ENCODE data around the gene PSMA8. TPM values are rescaled to one million over a fixed set of nuclear protein-coding genes. Genes with fewer than 3 reads are reported as not detected.

The PSMA8 gene
- total RNA-seq, 1 donor from 2014 or later = not detected

GRCh38 chr18:26208977-26209376 is 75.3 kb downstream of the PSMA8 start:
- Histone ChIP-seq H3K4me1 (ENCODE audit: insufficient read depth, low read length) (no peaks in the 10 kb centered on the region), H3K9me3 (ENCODE audit: insufficient read depth, low read depth, low read length) (no peaks in the 10 kb centered on the region), H3K79me2 (ENCODE audit: insufficient read depth, low read length) (no peaks in the 10 kb centered on the region), H2AFZ (ENCODE audit: low read depth, low read length) (no peak overlapping the region), H4K20me1 (ENCODE audit: insufficient read depth, low read length) (no peaks in the 10 kb centered on the region), H3K27me3 (ENCODE audit: insufficient read depth, low read length) (no peaks in the 10 kb centered on the region), H3K4me3 (ENCODE audit: insufficient read depth, low read depth, low read length) (no peak overlapping the region), H3K4me2 (ENCODE audit: low read length) (no peak overlapping the region), H3K36me3 (ENCODE audit: insufficient read depth, low read length) (no peaks in the 10 kb centered on the region), H3K27ac (ENCODE audit: low read depth, low read length) (no peak overlapping the region), H3K9ac (ENCODE audit: low read length) (no peak overlapping the region)
- FAIRE-seq (no peak), DNase-seq (ENCODE audit: low read depth) (no peak)
- TF ChIP-seq EZH2 (IDR thresholded peaks at IDR 0.05; ENCODE audit: insufficient read depth, low read length) = no peak
- TF ChIP-seq CTCF (IDR thresholded peaks at IDR 0.05; ENCODE audit: insufficient read depth, low read depth, low read length) = no peak
- Mint-ChIP-seq H3K27ac (ENCODE audit: unreplicated experiment) (no peak overlapping the region), H3K4me3 (ENCODE audit: unreplicated experiment) (no peak overlapping the region), H3K27me3 (ENCODE audit: low read depth, unreplicated experiment) (no peaks in the 10 kb centered on the region), H3K4me1 (ENCODE audit: low read depth, unreplicated experiment) (no peaks in the 10 kb centered on the region), H3K36me3 (ENCODE audit: low read depth, unreplicated experiment) (no peaks in the 10 kb centered on the region), H3K9me3 (ENCODE audit: unreplicated experiment) (no peaks in the 10 kb centered on the region)

- no peak overlapping the region for H3K27ac ChIP-seq (ENCODE audit: low read depth, low read length)
- Mint-ChIP-seq H3K9me3 (ENCODE audit: unreplicated experiment) (no peaks in the 10 kb centered on the region), H3K4me1 (ENCODE audit: low read depth, unreplicated experiment) (no peaks in the 10 kb centered on the region), H3K4me3 (ENCODE audit: unreplicated experiment) (no peak overlapping the region), H3K36me3 (ENCODE audit: low read depth, unreplicated experiment) (no peaks in the 10 kb centered on the region), H3K27ac (ENCODE audit: unreplicated experiment) (no peak overlapping the region), H3K27me3 (ENCODE audit: low read depth, unreplicated experiment) (no peaks in the 10 kb centered on the region)
- H3K4me1 ChIP-seq (ENCODE audit: insufficient read depth, low read length) = no peaks in the 10 kb centered on the region
- no peaks in the 10 kb centered on the region for H3K36me3 ChIP-seq (ENCODE audit: insufficient read depth, low read length)
- no peaks in the 10 kb centered on the region for H3K79me2 ChIP-seq (ENCODE audit: insufficient read depth, low read length)
- no peak overlapping the region for H3K9ac ChIP-seq (ENCODE audit: low read length)
- H3K4me3 ChIP-seq (ENCODE audit: insufficient read depth, low read depth, low read length) = no peak overlapping the region
- no peaks in the 10 kb centered on the region for H3K9me3 ChIP-seq (ENCODE audit: insufficient read depth, low read depth, low read length)
- no peak for DNase-seq (ENCODE audit: low read depth)
- no peak for FAIRE-seq
- H3K27me3 ChIP-seq (ENCODE audit: insufficient read depth, low read length) = no peaks in the 10 kb centered on the region
- TF ChIP-seq EZH2 (IDR thresholded peaks at IDR 0.05; ENCODE audit: insufficient read depth, low read length) = no peak
- no peak for TF ChIP-seq CTCF (IDR thresholded peaks at IDR 0.05; ENCODE audit: insufficient read depth, low read depth, low read length)
- H2AFZ ChIP-seq (ENCODE audit: low read depth, low read length) = no peak overlapping the region
- no peaks in the 10 kb centered on the region for H4K20me1 ChIP-seq (ENCODE audit: insufficient read depth, low read length)
- no peak overlapping the region for H3K4me2 ChIP-seq (ENCODE audit: low read length)
These were observed 76.5 kb downstream of the PSMA8 start for GRCh38 chr18:26210147-26210546.

GRCh38 chr18:26215247-26215970 is 81.7 kb downstream of the PSMA8 start:
- H3K27ac Mint-ChIP-seq (ENCODE audit: unreplicated experiment) = no peak overlapping the region
- no peak for DNase-seq (ENCODE audit: low read depth)
- no peaks in the 10 kb centered on the region for H3K36me3 ChIP-seq (ENCODE audit: insufficient read depth, low read length)
- H3K9ac ChIP-seq (ENCODE audit: low read length) = no peak overlapping the region
- no peaks in the 10 kb centered on the region for H3K36me3 Mint-ChIP-seq (ENCODE audit: low read depth, unreplicated experiment)
- H3K4me3 Mint-ChIP-seq (ENCODE audit: unreplicated experiment) = no peak overlapping the region
- no peaks in the 10 kb centered on the region for H3K9me3 ChIP-seq (ENCODE audit: insufficient read depth, low read depth, low read length)
- H3K4me1 Mint-ChIP-seq (ENCODE audit: low read depth, unreplicated experiment) = no peaks in the 10 kb centered on the region
- H4K20me1 ChIP-seq (ENCODE audit: insufficient read depth, low read length) = no peaks in the 10 kb centered on the region
- no peaks in the 10 kb centered on the region for H3K4me1 ChIP-seq (ENCODE audit: insufficient read depth, low read length)
- FAIRE-seq = no peak
- no peak overlapping the region for H3K4me3 ChIP-seq (ENCODE audit: insufficient read depth, low read depth, low read length)
- H3K79me2 ChIP-seq (ENCODE audit: insufficient read depth, low read length) = no peaks in the 10 kb centered on the region
- TF ChIP-seq EZH2 (IDR thresholded peaks at IDR 0.05; ENCODE audit: insufficient read depth, low read length) (no peak), CTCF (IDR thresholded peaks at IDR 0.05; ENCODE audit: insufficient read depth, low read depth, low read length) (no peak)
- no peak overlapping the region for H2AFZ ChIP-seq (ENCODE audit: low read depth, low read length)
- H3K27ac ChIP-seq (ENCODE audit: low read depth, low read length) = no peak overlapping the region
- no peaks in the 10 kb centered on the region for H3K27me3 Mint-ChIP-seq (ENCODE audit: low read depth, unreplicated experiment)
- no peak overlapping the region for H3K4me2 ChIP-seq (ENCODE audit: low read length)
- no peaks in the 10 kb centered on the region for H3K9me3 Mint-ChIP-seq (ENCODE audit: unreplicated experiment)
- no peaks in the 10 kb centered on the region for H3K27me3 ChIP-seq (ENCODE audit: insufficient read depth, low read length)
